ENCODE measurements around the gene CARD16.

CARD16 gene

GRCh38 chr11:105045676-105046296, 651 bp upstream of the CARD16 start (continued):
- no peak for TF ChIP-seq ZNF629 (tag by site-specific recombination; IDR thresholded peaks at IDR 0.05)

- Histone ChIP-seq H3K4me3 (ENCODE audit: low read depth, low read length) (no peak overlapping the region), H3K27ac (ENCODE audit: extremely low read depth, low read depth, low read length) (no peak overlapping the region), H3K36me3 (ENCODE audit: control insufficient read depth in 2 of 2, insufficient read depth in 1 of 2, low read length in 2 of 2) (no peaks in the 10 kb centered on the region), H3K9me3 (ENCODE audit: control insufficient read depth, insufficient read depth, low read depth, low read length) (no peaks in the 10 kb centered on the region), H3K4me1 (ENCODE audit: control insufficient read depth, insufficient read depth, low read length) (no peaks in the 10 kb centered on the region)
- ChIA-PET POLR2A (no interaction called here), CTCF (no interaction called here)
- TF ChIP-seq ZNF366 (tag by site-specific recombination; conservative IDR thresholded peaks at IDR 0.05), result no peak
Measured at GRCh38 chr11:105042178-105042577, 3.0 kb downstream of the CARD16 start.

GRCh38 chr11:105040703-105041102, 4.4 kb downstream of the CARD16 start:
- ChIA-PET POLR2A (no interaction called here), CTCF (no interaction called here)
- Histone ChIP-seq H3K4me1 (ENCODE audit: control insufficient read depth, insufficient read depth, low read length) (no peaks in the 10 kb centered on the region), H3K4me3 (ENCODE audit: low read depth, low read length) (no peak overlapping the region), H3K27ac (ENCODE audit: extremely low read depth, low read depth, low read length) (no peak overlapping the region), H3K36me3 (ENCODE audit: control insufficient read depth in 2 of 2, insufficient read depth in 1 of 2, low read length in 2 of 2) (no peaks in the 10 kb centered on the region), H3K9me3 (ENCODE audit: control insufficient read depth, insufficient read depth, low read depth, low read length) (no peaks in the 10 kb centered on the region)
- no peak for TF ChIP-seq ZNF664 (tag by site-specific recombination; IDR thresholded peaks at IDR 0.05)
- TF ChIP-seq ZNF624 (tag by site-specific recombination; IDR thresholded peaks at IDR 0.05), result no peak
- no peak for TF ChIP-seq ZNF585B (tag by site-specific recombination; IDR thresholded peaks at IDR 0.05)
- no peak for TF ChIP-seq ZNF596 (tag by site-specific recombination; IDR thresholded peaks at IDR 0.05)
- no peak for TF ChIP-seq ZSCAN5A (tag by site-specific recombination; IDR thresholded peaks at IDR 0.05)
- TF ChIP-seq RBAK (tag by site-specific recombination; IDR thresholded peaks at IDR 0.05), result no peak
- TF ChIP-seq ZNF354C (tag by site-specific recombination; IDR thresholded peaks at IDR 0.05; ENCODE audit: borderline replicate concordance, low read depth), result no peak
- no peak for TF ChIP-seq ZNF768 (tag by site-specific recombination; IDR thresholded peaks at IDR 0.05)
- no peak for TF ChIP-seq FEZF1 (tag by site-specific recombination; IDR thresholded peaks at IDR 0.05)
- TF ChIP-seq SP3 (tag by site-specific recombination; IDR thresholded peaks at IDR 0.05), result no peak
- TF ChIP-seq ZNF292 (tag by site-specific recombination; IDR thresholded peaks at IDR 0.05; ENCODE audit: borderline replicate concordance, low read depth), result no peak
- TF ChIP-seq ZNF155 (tag by site-specific recombination; IDR thresholded peaks at IDR 0.05), result no peak
- TF ChIP-seq ZNF248 (tag by site-specific recombination; IDR thresholded peaks at IDR 0.05), result no peak
- no peak for TF ChIP-seq ZFP3 (tag by site-specific recombination; IDR thresholded peaks at IDR 0.05; ENCODE audit: low read depth)
- no peak for TF ChIP-seq ZNF561 (tag by site-specific recombination; IDR thresholded peaks at IDR 0.05; ENCODE audit: borderline replicate concordance)
- no peak for TF ChIP-seq REPIN1 (tag by site-specific recombination; IDR thresholded peaks at IDR 0.05; ENCODE audit: low read depth)
- no peak for TF ChIP-seq ZNF394 (tag by site-specific recombination; IDR thresholded peaks at IDR 0.05; ENCODE audit: borderline replicate concordance)
- TF ChIP-seq ZNF747 (tag by site-specific recombination; IDR thresholded peaks at IDR 0.05), result no peak

GRCh38 chr11:105034813-105035620, 10.1 kb downstream of the CARD16 start, which contains the start of gene CASP1:
Gene CASP1, minus strand, starts transcription at chr11:105035144. Its CDS starts 31 bp downstream, at chr11:105035113.
- Histone ChIP-seq H3K36me3 (ENCODE audit: control insufficient read depth in 2 of 2, insufficient read depth in 1 of 2, low read length in 2 of 2) (no peaks in the 10 kb centered on the region), H3K9me3 (ENCODE audit: control insufficient read depth, insufficient read depth, low read depth, low read length) (no peaks in the 10 kb centered on the region), H3K4me3 (ENCODE audit: low read depth, low read length) (no peak within 1 kb of the TSS), H3K27ac (ENCODE audit: extremely low read depth, low read depth, low read length) (no peak within 1 kb of the TSS), H3K4me1 (ENCODE audit: control insufficient read depth, insufficient read depth, low read length) (no peaks in the 10 kb centered on the region)
- CTCF ChIA-PET, result no interaction called here
- POLR2A ChIA-PET, result no interaction called here
- TF ChIP-seq ZNF404 (tag by site-specific recombination; IDR thresholded peaks at IDR 0.05), result no peak
- no peak for TF ChIP-seq ZNF660 (tag by site-specific recombination; IDR thresholded peaks at IDR 0.05)
- TF ChIP-seq KLF8 (tag by site-specific recombination; IDR thresholded peaks at IDR 0.05), result no peak
- TF ChIP-seq ZNF157 (tag by site-specific recombination; IDR thresholded peaks at IDR 0.05), result no peak
- TF ChIP-seq ZNF398 (tag by site-specific recombination; IDR thresholded peaks at IDR 0.05), result no peak
- no peak for TF ChIP-seq ZBTB1 (tag by site-specific recombination; IDR thresholded peaks at IDR 0.05)
- TF ChIP-seq ZNF18 (tag by site-specific recombination; IDR thresholded peaks at IDR 0.05), result no peak
